ENCODE results near the gene GLS. TPM values are rescaled to one million over a fixed set of nuclear protein-coding genes. Genes with fewer than 3 reads are reported as not detected.

Gene GLS
- total and polyA plus RNA-seq, 2 donors (not counting 3 experiments of a cell fraction or from before 2014, with no cell fraction given), result 49.0 to 183 TPM

DNA sequence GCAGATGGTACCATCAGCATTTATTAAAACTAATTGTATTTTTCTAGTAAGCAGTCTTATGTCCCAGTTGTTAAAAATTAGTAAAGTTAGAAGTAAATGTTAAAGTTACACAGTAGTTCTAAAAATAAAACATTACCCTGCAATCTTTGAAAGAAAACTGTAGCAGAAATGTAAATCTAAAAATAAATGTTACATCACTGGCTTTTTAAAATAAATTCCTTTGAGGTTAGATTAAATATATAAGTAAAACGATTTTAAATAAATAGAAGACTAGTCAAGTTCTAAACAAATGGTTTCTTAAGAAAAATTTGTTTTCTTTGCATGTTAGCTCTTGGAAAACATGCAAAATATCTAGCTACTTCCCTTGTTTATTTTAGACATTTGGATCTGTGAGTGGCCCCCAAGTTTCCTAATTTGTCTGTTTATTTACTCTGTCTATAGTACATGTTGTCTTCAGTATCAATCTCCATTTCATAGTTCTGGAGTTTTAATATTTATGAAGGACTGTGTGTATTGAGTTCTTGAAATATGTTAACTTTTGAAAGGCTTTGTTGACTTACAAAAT, 58.2 kb downstream of the GLS start:
- ChIA-PET CTCF (interaction anchor here (0.7 to 3.4 kb wide), 4 partner anchors 8 to 100 kb away, joined by 3 to 18 read pairs (median 4); no protein-coding TSS in a partner anchor), POLR2A (no interaction called here)
- H3K27me3 ChIP-seq (ENCODE audit: control insufficient read depth in 2 of 2, insufficient read depth in 2 of 2, low read length in 2 of 2), result no peaks in the 10 kb centered on the region
- H3K9me3 ChIP-seq (replicated peaks; ENCODE audit: control insufficient read depth, insufficient read depth, low read length), result no peaks in the 10 kb centered on the region
- H3K36me3 ChIP-seq (ENCODE audit: control insufficient read depth in 2 of 2, extremely low read depth in 1 of 2, insufficient read depth in 2 of 2, low read length in 2 of 2), result peaks cover 0 to 9% of the 10 kb centered on the region in 2 experiments
- no peak overlapping the region for H3K9ac ChIP-seq (replicated peaks; ENCODE audit: extremely low read depth, insufficient read depth, low read length)
- no peaks in the 10 kb centered on the region for H3K79me2 ChIP-seq (ENCODE audit: control insufficient read depth, insufficient read depth, low read length)
- no peaks in the 10 kb centered on the region for H3K9me1 ChIP-seq (replicated peaks; ENCODE audit: control insufficient read depth, extremely low read depth, insufficient read depth, low read length)
- TF ChIP-seq POLR2AphosphoS5 (IDR thresholded peaks at IDR 0.05; ENCODE audit: insufficient read depth, low read depth, low read length) (no peak), JUN (IDR thresholded peaks at IDR 0.05; ENCODE audit: borderline replicate concordance, insufficient read depth, insufficient read length, low read depth) (no peak), POLR2A (IDR thresholded peaks at IDR 0.05; ENCODE audit: low read depth, low read length) (no peak), MYC (IDR thresholded peaks at IDR 0.05; ENCODE audit: low read depth, low read length) (no peak), GATA2 (IDR thresholded peaks at IDR 0.05; ENCODE audit: insufficient read depth, insufficient read length, low read depth, low read length) (no peak), FOS (IDR thresholded peaks at IDR 0.05; ENCODE audit: borderline replicate concordance, insufficient read depth, low read length) (no peak), EZH2 (IDR thresholded peaks at IDR 0.05; ENCODE audit: borderline replicate concordance, low read depth, low read length, severe bottlenecking) (no peak)
- TF ChIP-seq, protein P1, sequence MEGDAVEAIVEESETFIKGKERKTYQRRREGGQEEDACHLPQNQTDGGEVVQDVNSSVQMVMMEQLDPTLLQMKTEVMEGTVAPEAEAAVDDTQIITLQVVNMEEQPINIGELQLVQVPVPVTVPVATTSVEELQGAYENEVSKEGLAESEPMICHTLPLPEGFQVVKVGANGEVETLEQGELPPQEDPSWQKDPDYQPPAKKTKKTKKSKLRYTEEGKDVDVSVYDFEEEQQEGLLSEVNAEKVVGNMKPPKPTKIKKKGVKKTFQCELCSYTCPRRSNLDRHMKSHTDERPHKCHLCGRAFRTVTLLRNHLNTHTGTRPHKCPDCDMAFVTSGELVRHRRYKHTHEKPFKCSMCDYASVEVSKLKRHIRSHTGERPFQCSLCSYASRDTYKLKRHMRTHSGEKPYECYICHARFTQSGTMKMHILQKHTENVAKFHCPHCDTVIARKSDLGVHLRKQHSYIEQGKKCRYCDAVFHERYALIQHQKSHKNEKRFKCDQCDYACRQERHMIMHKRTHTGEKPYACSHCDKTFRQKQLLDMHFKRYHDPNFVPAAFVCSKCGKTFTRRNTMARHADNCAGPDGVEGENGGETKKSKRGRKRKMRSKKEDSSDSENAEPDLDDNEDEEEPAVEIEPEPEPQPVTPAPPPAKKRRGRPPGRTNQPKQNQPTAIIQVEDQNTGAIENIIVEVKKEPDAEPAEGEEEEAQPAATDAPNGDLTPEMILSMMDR (IDR thresholded peaks at IDR 0.05; ENCODE audit: extremely low read depth in 1 of 2, insufficient read depth in 1 of 2, low read depth in 1 of 2, low read length in 2 of 2), result no peak
- TF ChIP-seq, protein P2, sequence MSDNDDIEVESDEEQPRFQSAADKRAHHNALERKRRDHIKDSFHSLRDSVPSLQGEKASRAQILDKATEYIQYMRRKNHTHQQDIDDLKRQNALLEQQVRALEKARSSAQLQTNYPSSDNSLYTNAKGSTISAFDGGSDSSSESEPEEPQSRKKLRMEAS (IDR thresholded peaks at IDR 0.05; ENCODE audit: insufficient read depth, insufficient read length), result no peak
- dilution Hi-C loops (cut with MboI; ENCODE audit: extremely low pct_ligation_motif_present, low sequenced_read_pairs), result no loop called here
- intact Hi-C loops (cut with micrococcal nuclease), result no loop called here
- H3K4me2 ChIP-seq (ENCODE audit: insufficient read depth, low read length), result no peak overlapping the region
- no TSS peak for BruUV-seq (replicated peaks)
- no peak for DNase-seq (ENCODE audit: low read depth, low spot score)
- H3K27ac ChIP-seq (ENCODE audit: insufficient read depth, low read depth, low read length), result no peak overlapping the region
- H3K4me3 ChIP-seq (replicated peaks in 1 of 3; ENCODE audit: insufficient read depth in 1 of 3, low read depth in 1 of 3, low read length in 3 of 3), result no peak overlapping the region
- FAIRE-seq, result no peak
- H2AFZ ChIP-seq (ENCODE audit: low read depth, low read length), result no peak overlapping the region
- peaks cover 2% of the 10 kb centered on the region for H3K4me1 ChIP-seq (ENCODE audit: control insufficient read depth, extremely low read depth, insufficient read depth, low read length)
- H4K20me1 ChIP-seq (replicated peaks; ENCODE audit: control insufficient read depth, extremely low read depth, insufficient read depth, low read length), result no peaks in the 10 kb centered on the region

Measured in endothelial cell of umbilical vein (primary cell).